Trophoblast cell (in vitro differentiated cells and primary cell): ENCODE measurements around the gene UBE2U.

Experiments
- DNase-seq, 2 donors: peaks; one replicate each; pipeline ENCODE4 v3.0.0-alpha.2; 2016
- H2AFZ ChIP-seq: 2 replicates; pipeline ENCODE4 v1.6.1; 2013; ENCODE audit warnings: low read length, moderate library complexity, mild to moderate bottlenecking; ENCODE audit not compliant: insufficient read depth, poor library complexity
- H2AK5ac ChIP-seq: 2 replicates; pipeline ENCODE4 v1.6.1; 2013; ENCODE audit warnings: mild to moderate bottlenecking, low read length
- H2BK120ac ChIP-seq: 2 replicates; pipeline ENCODE4 v1.6.1; 2013; ENCODE audit warnings: low read length, mild to moderate bottlenecking, moderate library complexity; ENCODE audit not compliant: insufficient read depth, poor library complexity
- H2BK12ac ChIP-seq: 2 replicates; pipeline ENCODE4 v1.6.1; 2013; ENCODE audit warnings: mild to moderate bottlenecking, low read length, moderate library complexity
- H2BK5ac ChIP-seq: 2 replicates; pipeline ENCODE4 v1.6.1; 2013; ENCODE audit warnings: low read length, low read depth, moderate library complexity, mild to moderate bottlenecking; ENCODE audit not compliant: poor library complexity
- H3K14ac ChIP-seq: 2 replicates; pipeline ENCODE4 v1.6.1; 2013; ENCODE audit warnings: mild to moderate bottlenecking, low read length
- H3K18ac ChIP-seq: 2 replicates; pipeline ENCODE4 v1.6.1; 2013; ENCODE audit warnings: mild to moderate bottlenecking, low read length
- H3K23ac ChIP-seq: 2 replicates; pipeline ENCODE4 v1.6.1; 2013; ENCODE audit warnings: low read length
- H3K27ac ChIP-seq: 2 replicates; pipeline ENCODE4 v1.5.1; 2013; ENCODE audit warnings: low read depth, mild to moderate bottlenecking, inconsistent platforms, low read length, moderate library complexity
- H3K27me3 ChIP-seq: 2 replicates; pipeline ENCODE4 v1.6.1; 2013; ENCODE audit warnings: inconsistent platforms, mild to moderate bottlenecking, low read length, moderate library complexity; ENCODE audit not compliant: insufficient read depth
- H3K36me3 ChIP-seq, 2 experiments: 1 replicate in 1 of 2; 2 replicates in 1 of 2; pipeline ENCODE4 v1.6.1; 2013; ENCODE audit warnings: low read length in 2 of 2, mild to moderate bottlenecking in 2 of 2, moderate library complexity in 1 of 2; ENCODE audit not compliant: insufficient read depth in 2 of 2, control insufficient read depth in 1 of 2
- H3K4ac ChIP-seq: 2 replicates; pipeline ENCODE4 v1.6.1; 2013; ENCODE audit warnings: low read depth, mild to moderate bottlenecking, low read length, moderate library complexity
- H3K4me1 ChIP-seq, 2 experiments: 1 replicate in 1 of 2; 2 replicates in 1 of 2; pipeline ENCODE4 v1.6.1; 2013; ENCODE audit warnings: low read length in 2 of 2, mild to moderate bottlenecking in 2 of 2, moderate library complexity in 1 of 2; ENCODE audit not compliant: insufficient read depth in 2 of 2, control insufficient read depth in 1 of 2
- H3K4me2 ChIP-seq: 2 replicates; pipeline ENCODE4 v1.6.1; 2013; ENCODE audit warnings: inconsistent platforms, mild to moderate bottlenecking, low read length, moderate library complexity
- H3K4me3 ChIP-seq: 2 replicates; pipeline ENCODE4 v1.5.1; 2013; ENCODE audit warnings: mild to moderate bottlenecking, low read depth, low read length, inconsistent platforms
- H3K79me1 ChIP-seq: one replicate; pipeline ENCODE4 v1.6.1; 2013; ENCODE audit warnings: low read length
- H3K79me2 ChIP-seq: 2 replicates; pipeline ENCODE4 v1.6.1; 2013; ENCODE audit warnings: low read length, mild to moderate bottlenecking; ENCODE audit not compliant: control insufficient read depth, insufficient read depth, poor library complexity
- H3K9ac ChIP-seq: 2 replicates; pipeline ENCODE4 v1.6.1; 2013; ENCODE audit warnings: mild to moderate bottlenecking, low read length
- H3K9me3 ChIP-seq: 2 replicates; pipeline ENCODE4 v1.6.1; 2013; ENCODE audit warnings: low read depth, mild to moderate bottlenecking, control low read depth, inconsistent platforms, low read length; ENCODE audit not compliant: insufficient read depth
- H4K12ac ChIP-seq: 2 replicates; pipeline ENCODE4 v1.6.1; 2013; ENCODE audit warnings: low read depth, mild to moderate bottlenecking, low read length, moderate library complexity
- H4K8ac ChIP-seq: 2 replicates; pipeline ENCODE4 v1.6.1; 2013; ENCODE audit warnings: low read depth, mild to moderate bottlenecking, low read length, moderate library complexity
- H4K91ac ChIP-seq: one replicate; pipeline ENCODE4 v1.6.1; 2013; ENCODE audit warnings: low read depth, mild to moderate bottlenecking, low read length, moderate library complexity
- WGBS: extraction: QIAGEN DNeasy Blood & Tissue Kit; methylation state at CpG from one replicate; pipeline ENCODE4 v1.1.7; 2013; ENCODE audit warnings: missing lambda C conversion rate; ENCODE audit not compliant: insufficient read length, insufficient coverage; ENCODE audit errors: extremely low coverage; 5-methylcytosine and 5-hydroxymethylcytosine counted together

The UBE2U gene

DNA sequence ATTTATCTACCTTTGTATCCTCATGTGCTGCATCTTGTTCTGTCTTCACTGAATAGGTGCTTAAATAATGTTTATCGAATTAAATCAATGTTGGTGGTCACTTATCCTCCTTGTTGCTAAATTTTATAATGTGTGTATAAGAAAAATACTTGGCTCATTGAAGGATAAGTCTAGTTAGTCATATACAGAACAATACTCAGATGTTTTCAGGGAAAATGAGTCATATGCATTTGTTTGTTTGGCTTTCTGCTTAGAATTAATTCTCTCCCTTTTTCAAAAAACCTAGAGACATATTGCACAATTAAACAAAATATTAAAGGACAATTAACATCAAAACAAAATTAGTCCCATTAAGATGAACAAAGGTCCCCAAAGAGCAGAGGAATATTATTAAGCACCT lies 89.0 kb downstream of the UBE2U start:
- no peak overlapping the region for H2AFZ ChIP-seq
- H3K4me1 ChIP-seq, result no peaks in the 10 kb centered on the region
- no peaks in the 10 kb centered on the region for H3K36me3 ChIP-seq
- H2BK12ac ChIP-seq, result no peak overlapping the region
- no peak for DNase-seq
- no peak overlapping the region for H3K4me2 ChIP-seq
- H4K8ac ChIP-seq, result no peak overlapping the region
- WGBS, result no CpG with 5 or more reads among the region's 1 CpG
- no peak overlapping the region for H3K14ac ChIP-seq
- H3K23ac ChIP-seq, result no peak overlapping the region
- no peak overlapping the region for H3K18ac ChIP-seq
- no peak overlapping the region for H2AK5ac ChIP-seq
- no peak overlapping the region for H2BK120ac ChIP-seq
- H3K79me2 ChIP-seq, result no peaks in the 10 kb centered on the region
- no peak overlapping the region for H3K4me3 ChIP-seq
- H4K12ac ChIP-seq, result no peak overlapping the region
- H3K27ac ChIP-seq, result no peak overlapping the region
- peaks cover 4% of the 10 kb centered on the region for H3K9me3 ChIP-seq
- H3K79me1 ChIP-seq, result no peaks in the 10 kb centered on the region
- no peaks in the 10 kb centered on the region for H3K27me3 ChIP-seq
- H3K4ac ChIP-seq, result no peak overlapping the region
- no peak overlapping the region for H4K91ac ChIP-seq
- H2BK5ac ChIP-seq, result no peak overlapping the region
- no peak overlapping the region for H3K9ac ChIP-seq

DNA sequence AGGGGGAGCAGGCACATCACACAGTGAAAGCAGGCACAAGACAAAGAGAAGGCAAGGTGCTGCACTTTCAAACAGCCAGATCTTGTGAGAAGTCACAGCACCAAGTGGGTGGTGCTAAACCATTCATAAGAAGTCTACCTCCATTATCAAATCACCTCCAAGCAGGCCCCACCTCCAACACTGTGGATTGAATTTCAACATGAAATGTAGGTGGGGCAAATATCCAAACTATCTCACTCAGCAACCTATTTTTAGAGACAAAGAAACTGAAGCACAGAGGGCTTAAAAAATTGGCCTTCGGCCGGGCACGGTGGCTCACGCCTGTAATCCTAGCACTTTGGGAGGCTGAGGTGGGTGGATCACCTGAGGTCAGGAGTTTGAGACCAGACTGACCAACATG lies 90.4 kb downstream of the UBE2U start:
- no CpG with 5 or more reads among the region's 4 CpGs for WGBS
- no peak overlapping the region for H4K91ac ChIP-seq
- no peak overlapping the region for H2AFZ ChIP-seq
- H3K4ac ChIP-seq, result no peak overlapping the region
- H2BK120ac ChIP-seq, result no peak overlapping the region
- no peaks in the 10 kb centered on the region for H3K4me1 ChIP-seq
- H3K79me2 ChIP-seq, result no peaks in the 10 kb centered on the region
- no peaks in the 10 kb centered on the region for H3K27me3 ChIP-seq
- no peak overlapping the region for H3K9ac ChIP-seq
- H2BK12ac ChIP-seq, result no peak overlapping the region
- H3K36me3 ChIP-seq, result no peaks in the 10 kb centered on the region
- H3K27ac ChIP-seq, result no peak overlapping the region
- peaks cover 4% of the 10 kb centered on the region for H3K9me3 ChIP-seq
- no peak overlapping the region for H3K18ac ChIP-seq
- H2AK5ac ChIP-seq, result no peak overlapping the region
- H3K4me2 ChIP-seq, result no peak overlapping the region
- no peak overlapping the region for H3K14ac ChIP-seq
- H3K79me1 ChIP-seq, result no peaks in the 10 kb centered on the region
- H4K8ac ChIP-seq, result no peak overlapping the region
- DNase-seq, result no peak
- no peak overlapping the region for H3K4me3 ChIP-seq
- no peak overlapping the region for H3K23ac ChIP-seq
- no peak overlapping the region for H4K12ac ChIP-seq
- no peak overlapping the region for H2BK5ac ChIP-seq

DNA sequence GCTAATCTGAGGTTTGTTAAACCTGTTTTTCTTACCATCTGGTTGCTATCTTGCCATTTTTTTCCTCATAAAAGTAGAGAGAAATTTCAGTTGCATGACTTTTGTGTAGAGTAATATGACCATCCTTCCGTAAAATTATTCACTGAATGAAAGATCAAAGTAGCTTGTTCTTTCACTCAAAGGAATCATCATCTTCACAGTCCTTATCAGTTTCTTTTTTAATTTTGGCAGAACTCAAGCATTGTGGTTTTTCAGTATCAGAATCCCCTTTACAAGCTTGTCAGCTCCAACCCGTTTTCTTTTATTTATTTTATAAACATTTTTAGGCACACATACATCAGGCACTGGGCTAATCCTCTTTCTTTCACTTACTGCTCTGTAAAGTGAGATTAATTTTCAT lies 91.7 kb downstream of the UBE2U start:
- H3K79me2 ChIP-seq, result no peaks in the 10 kb centered on the region

DNA sequence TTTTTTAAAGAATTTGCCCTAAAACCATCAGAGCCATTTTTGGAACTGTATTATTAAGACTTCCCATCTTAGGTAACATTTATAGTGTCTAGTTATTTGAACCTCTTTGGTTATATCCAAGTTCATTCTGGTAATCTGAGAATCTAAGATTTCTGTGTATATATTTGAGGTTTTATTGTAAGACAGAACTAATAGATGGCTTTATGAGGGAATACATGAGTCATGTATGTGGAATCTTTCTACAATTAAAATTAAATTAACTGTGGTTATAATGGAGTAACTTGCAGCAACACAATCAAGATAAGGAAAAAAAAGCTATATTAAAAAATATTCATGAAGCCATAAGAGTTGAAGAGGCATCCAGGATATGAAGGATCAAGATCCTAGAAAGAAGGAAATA lies 92.1 kb downstream of the UBE2U start:
- Histone ChIP-seq H3K27me3 (no peaks in the 10 kb centered on the region), H3K14ac (no peak overlapping the region), H3K18ac (no peak overlapping the region), H3K79me1 (no peaks in the 10 kb centered on the region), H3K4ac (no peak overlapping the region), H2BK5ac (no peak overlapping the region), H3K79me2 (no peaks in the 10 kb centered on the region), H4K8ac (no peak overlapping the region), H2AK5ac (no peak overlapping the region), H3K27ac (no peak overlapping the region), H3K9me3 (peaks cover 4% of the 10 kb centered on the region), H3K36me3 (no peaks in the 10 kb centered on the region), H2BK120ac (no peak overlapping the region), H3K23ac (no peak overlapping the region), H3K9ac (no peak overlapping the region), H2AFZ (no peak overlapping the region), H4K91ac (no peak overlapping the region), H3K4me1 (no peaks in the 10 kb centered on the region), H4K12ac (no peak overlapping the region), H3K4me3 (no peak overlapping the region), H3K4me2 (no peak overlapping the region), H2BK12ac (no peak overlapping the region)
- no peak for DNase-seq

More for the DNA sequence above, 91.7 kb downstream of the UBE2U start:
- Histone ChIP-seq H3K14ac (no peak overlapping the region), H3K79me1 (no peaks in the 10 kb centered on the region), H3K18ac (no peak overlapping the region), H3K4me2 (no peak overlapping the region), H3K4me1 (no peaks in the 10 kb centered on the region), H3K4me3 (no peak overlapping the region), H3K27ac (no peak overlapping the region), H3K36me3 (no peaks in the 10 kb centered on the region), H4K91ac (no peak overlapping the region), H2BK5ac (no peak overlapping the region), H2BK12ac (no peak overlapping the region), H4K12ac (no peak overlapping the region), H3K27me3 (no peaks in the 10 kb centered on the region), H2AK5ac (no peak overlapping the region), H3K9me3 (peaks cover 4% of the 10 kb centered on the region), H3K4ac (no peak overlapping the region), H3K9ac (no peak overlapping the region), H4K8ac (no peak overlapping the region), H3K23ac (no peak overlapping the region), H2AFZ (no peak overlapping the region), H2BK120ac (no peak overlapping the region)
- DNase-seq, result no peak
- no CpG with 5 or more reads among the region's 2 CpGs for WGBS
